OCI-LY3 (cell line): ENCODE measurements around the gene SNTB2.

Experiments
- CTCF ChIP-seq: fragments of 200-600, 300-600 bp; sonication (generic); IDR thresholded peaks from 2 replicates; pipeline ENCODE4 v1.5.1; 2014; ENCODE audit warnings: antibody characterized with exemption, low read length, low read depth
- EZH2phosphoT487 ChIP-seq: fragments of 200-600 bp; shearing (Covaris generic); IDR thresholded peaks from 2 replicates; pipeline ENCODE4 v1.6.1; 2018; ENCODE audit warnings: antibody characterized with exemption, mixed run types, low read depth

GRCh38 chr16:69283851-69284250 is 96.9 kb downstream of the SNTB2 start:
- TF ChIP-seq CTCF (no peak), EZH2phosphoT487 (no peak)
